RCC 7860 (cell line): ENCODE data around the gene CRYL1.

Source experiments
- DNase-seq: peaks from one replicate; pipeline ENCODE4 v3.0.0-alpha.2; 2015; ENCODE audit warnings: low spot score
- FAIRE-seq: peaks from 2 replicates; lab custom pipeline; 2012; peaks lifted over from hg19 to GRCh38; lab: Jason Lieb, UNC

CRYL1 gene

DNA sequence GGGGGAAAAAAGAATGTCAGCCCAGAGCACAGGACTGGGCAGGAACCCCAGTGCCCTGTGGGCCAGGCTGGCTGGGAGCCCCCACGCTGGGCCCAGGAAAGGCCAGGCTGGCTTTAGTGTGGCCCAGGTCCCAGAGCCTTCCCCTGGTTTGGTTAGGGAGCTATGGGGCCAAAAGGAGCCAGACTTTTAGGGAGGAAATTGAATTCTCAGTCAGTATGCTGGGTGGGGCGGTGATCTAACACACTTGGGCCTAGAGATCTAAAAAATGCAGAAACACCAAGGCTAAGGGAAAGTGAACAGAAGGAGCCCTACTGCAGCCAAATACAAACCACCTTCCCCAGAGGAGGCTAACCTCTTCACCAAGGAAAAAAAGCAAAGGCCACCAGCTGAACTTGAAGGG, 137.5 kb downstream of the CRYL1 start:
- DNase-seq (no peak), FAIRE-seq (no peak)

DNA sequence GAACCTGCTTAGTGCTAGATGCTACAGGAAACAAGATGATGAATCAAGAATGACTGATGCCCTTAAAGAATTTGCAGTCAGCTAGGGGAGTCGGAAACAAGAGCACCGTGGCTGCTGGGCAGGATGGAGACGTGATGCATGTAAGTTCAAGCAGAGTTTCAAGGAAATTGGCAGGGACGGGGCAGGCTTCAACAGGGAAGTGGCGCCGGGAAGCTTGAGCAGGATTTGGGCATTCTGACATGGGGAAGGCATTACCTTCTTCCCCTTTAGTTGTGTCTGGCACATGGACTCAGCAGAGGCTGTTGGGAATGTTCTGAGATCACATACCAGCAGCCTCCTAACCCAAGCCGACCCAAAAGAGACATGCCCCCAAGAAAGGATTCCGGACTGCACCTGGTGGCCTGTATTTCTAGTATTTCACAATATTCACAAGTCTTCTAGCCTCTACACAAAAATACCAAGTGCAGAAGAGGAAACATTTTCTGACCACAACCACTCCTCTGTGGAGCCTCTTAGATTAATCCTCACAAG, 138.2 kb downstream of the CRYL1 start:
- FAIRE-seq (no peak), DNase-seq (no peak)

DNA sequence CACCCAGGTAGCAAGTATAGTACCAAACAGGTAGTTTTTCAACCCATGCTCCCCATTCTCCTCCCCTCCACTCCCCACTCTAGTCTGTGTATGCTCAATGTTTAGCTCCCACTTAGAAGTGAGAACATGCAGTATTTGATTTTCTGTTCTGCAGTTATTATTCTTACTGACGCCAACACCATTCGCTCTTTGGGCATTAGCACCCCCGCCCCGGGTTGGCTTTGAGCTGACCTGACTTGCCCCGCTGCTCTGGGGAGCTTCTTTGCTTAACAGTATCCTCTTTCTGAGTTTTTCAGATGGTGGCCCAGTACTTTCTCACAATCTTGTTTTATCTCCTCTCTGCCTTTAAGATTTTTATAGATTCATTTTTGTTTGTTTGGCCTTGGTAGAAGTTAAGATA, 138.7 kb downstream of the CRYL1 start:
- no peak for DNase-seq
- no peak for FAIRE-seq

DNA sequence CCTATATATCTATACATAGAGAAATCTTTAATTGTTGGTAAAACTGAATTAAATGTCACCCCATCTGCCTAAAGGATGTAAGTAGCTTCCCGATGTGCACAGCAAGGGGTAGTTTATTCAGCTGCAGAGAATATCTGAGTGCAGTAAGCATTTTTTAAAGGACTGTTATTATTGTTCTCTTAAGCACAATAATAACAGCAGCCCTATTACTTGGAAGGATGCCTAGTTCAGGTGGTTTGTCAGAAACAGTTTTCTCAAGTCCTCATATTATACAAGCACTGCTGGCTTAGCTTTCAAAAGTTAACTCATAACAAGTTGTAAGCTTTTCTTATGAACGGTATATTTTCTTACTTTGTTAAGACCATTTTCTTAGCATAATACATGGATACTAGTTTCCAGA, 142.6 kb downstream of the CRYL1 start:
- no peak for FAIRE-seq
- no peak for DNase-seq

DNA sequence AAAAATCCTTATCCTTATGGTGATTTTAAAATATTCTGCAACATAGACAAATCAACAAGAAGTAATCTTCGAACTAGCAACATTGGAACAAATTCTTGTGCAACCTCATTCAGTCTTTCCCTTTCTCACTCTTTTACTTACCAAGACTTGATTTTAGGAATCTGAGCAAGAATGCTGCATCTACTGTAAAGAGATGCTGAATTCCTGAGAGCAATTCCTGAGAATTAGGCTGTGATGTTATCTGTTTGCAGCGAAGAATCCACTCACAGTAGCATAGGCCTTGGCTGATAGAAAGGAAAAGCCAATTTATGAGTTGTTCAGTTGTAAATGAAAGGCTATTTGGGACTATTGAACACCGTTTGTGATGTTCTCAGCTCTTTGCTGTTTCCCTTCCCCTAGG, 144.3 kb downstream of the CRYL1 start:
- DNase-seq = no peak

DNA sequence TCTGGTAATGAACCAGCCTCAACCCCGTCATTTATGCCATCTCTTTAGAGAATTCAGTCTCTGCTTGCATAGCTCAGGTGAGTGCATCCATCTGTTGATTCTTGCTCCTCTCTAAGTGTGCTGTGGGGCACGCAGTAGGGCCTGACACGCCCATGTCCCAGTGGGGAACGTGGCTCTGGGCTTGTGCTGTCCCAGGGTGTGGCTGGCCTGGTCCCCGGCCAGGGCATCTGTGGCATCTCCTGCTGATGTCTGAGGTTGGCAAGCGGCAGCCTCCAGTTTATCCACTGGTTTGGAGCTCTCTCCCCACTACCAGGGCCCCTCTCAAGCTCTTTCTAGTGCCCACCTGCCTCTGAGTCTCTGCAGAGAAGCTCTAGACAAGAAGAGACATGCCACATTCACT, 146.9 kb downstream of the CRYL1 start:
- DNase-seq = no peak
- no peak for FAIRE-seq

More for the DNA sequence above, 144.3 kb downstream of the CRYL1 start:
- FAIRE-seq = no peak

DNA sequence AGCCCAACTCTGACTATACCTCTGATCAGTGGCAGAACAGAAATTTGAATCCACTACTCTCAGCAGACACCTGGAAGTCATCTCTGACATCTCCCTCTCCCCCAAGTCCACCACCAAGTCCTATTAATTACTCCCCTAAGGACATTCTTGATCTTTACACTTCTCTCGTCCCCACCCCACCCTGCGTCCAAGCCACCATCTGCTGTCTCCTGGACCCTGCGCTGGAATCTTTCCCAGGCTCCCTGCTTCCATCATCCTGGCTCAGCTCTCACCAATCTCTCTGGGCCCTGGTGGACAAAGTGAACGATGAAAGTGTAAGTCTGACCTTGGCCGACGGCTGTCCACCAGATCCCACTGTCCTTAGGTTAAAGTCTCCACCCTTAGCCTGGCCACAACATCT, 147.9 kb downstream of the CRYL1 start:
- DNase-seq (no peak), FAIRE-seq (no peak)

DNA sequence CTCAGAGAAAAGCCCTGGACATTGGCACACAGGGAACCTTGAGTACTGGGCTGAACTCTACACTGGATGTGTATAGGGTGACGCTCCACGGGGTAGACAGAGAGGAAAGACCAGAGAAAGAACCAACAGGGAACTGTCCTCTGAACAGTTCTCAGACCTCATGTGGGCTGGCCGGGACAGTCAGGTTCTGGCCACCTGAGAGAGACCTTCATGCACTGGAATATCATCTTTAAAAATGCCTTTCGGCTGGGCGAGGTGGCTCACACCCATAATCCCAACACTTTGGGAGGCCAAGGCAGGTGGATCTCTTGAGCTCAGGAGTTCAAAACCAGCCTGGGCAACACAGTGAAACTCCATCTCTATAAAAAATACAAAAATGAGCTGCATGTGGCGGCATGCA, 149.8 kb downstream of the CRYL1 start:
- FAIRE-seq (no peak), DNase-seq (no peak)

DNA sequence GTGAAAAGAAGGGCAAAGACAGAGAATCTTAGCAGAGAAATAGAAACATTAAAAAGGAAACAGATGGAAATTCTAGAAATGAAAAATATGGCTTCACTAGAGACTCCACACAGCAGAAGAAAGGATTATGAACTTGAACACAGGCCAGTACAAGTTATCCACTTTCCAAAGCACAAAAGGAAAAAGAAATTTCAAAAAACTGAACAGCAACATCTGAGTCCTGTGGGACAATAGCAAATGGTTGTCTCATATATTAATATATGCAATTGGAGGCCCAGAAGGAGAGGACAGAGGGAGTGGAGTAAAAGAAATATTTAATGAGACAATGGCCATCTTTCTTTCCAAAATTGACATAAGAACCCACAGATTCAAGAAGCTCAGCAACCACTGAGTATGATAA, 151.8 kb downstream of the CRYL1 start:
- FAIRE-seq (no peak), DNase-seq (no peak)

DNA sequence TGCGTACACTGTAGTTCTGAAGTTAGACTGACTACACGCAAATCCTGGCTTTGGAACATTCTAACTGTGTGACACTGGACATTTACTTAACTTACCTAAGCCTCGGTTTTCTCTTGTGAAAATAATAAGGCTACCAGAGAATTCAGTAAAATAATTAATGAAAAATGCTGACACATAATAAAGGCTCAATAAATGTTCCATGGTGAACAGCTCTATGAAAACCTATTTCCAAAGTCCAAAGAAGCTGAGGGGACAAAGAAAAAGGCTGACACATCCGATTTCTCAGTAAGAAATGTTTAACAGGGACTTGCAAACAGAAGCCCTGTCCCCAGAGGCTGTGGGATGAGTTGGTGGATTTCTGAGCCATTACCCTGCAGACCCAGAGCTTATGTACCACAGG, 153.8 kb downstream of the CRYL1 start:
- FAIRE-seq (no peak), DNase-seq (no peak)

DNA sequence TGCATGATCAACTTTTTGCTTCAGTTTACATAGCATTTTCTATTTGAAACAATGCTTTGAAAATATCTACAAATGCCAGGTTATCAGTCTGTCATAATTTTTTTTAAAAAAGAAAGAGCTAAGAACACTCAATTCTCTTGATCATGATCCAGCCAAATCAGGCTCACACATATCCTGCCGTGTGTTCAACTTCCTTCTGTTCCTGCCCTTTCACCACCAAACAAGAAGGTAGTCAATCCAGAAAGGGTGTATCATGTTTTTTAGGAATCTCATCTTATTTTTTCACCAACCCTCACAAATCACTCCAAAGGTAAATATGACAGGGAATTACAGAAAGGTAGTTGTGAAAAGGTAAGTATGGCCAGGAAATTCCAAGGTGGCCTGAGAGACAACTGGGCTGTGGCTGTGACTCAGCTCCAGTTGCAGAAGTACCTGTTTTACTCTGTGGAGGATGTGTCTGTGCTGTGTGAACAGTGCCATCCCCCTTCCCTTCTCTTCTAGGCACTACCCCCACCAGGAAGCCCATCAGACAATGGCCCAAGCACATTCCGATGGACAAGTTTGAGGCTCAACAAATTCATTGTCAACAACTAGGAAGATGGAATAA, 154.7 kb downstream of the CRYL1 start:
- DNase-seq (no peak), FAIRE-seq (no peak)

DNA sequence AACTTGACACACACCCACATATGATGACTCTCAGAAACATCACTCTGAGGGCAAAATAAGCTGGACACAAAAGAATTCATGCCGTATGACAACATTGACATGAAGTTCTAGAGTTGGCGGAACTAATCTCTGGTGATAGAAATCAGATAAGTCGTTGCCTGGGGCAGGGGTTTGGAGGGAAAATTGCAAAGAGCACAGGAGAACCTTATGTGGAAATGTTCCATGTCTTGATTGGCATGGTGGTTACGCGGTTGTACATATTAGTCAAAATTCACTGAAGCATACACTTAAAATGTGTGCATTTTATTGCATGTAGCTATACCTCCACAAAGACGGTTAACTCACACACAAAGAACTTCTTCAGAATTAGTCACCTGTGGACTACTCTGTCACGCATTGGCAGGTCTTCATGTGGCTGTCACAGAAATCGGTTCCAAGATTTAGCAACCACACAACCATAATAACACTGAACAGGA, 155.7 kb downstream of the CRYL1 start:
- DNase-seq (peak; percentile 66), FAIRE-seq (peak; percentile 57)

DNA sequence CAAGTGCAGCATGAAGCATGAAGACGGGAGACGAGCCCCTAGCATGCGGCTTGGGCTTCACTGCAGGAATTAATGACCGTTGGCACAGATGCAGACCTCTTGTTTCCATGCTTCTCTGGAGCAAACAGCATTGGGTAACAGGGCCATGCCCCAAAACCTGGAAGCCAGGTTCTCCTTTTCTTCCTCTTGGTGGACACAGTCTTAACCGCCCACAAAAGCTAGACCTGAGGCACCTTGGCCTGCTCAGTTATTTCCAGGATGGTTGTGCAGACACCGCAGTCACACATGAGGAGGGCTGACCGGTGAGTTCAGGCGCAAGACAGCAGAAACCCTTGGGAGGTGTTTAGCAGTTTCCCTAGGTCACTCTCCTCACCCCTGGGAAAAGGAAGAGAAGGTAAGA, 159.6 kb downstream of the CRYL1 start:
- no peak for FAIRE-seq
- no peak for DNase-seq

DNA sequence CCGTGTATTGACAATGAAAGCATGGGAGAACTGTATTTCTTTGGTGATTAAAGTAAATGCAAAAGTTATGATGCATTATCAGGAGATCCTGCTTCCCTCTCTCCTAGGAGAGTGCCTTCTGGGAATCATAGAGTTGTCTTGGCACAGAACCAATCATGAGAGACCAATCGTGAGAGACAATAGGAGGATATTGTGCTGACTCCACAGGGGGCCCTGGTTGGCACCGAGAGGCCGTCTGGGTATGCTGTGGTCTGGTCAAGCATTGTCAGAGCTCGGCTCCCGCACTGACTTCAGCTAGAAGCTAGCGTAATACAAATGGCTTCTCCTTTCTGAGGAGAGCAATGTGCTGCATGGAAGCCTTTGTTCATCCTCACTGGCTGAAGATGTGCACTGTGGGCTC, 162.1 kb downstream of the CRYL1 start:
- FAIRE-seq (no peak), DNase-seq (peak; percentile 44)

DNA sequence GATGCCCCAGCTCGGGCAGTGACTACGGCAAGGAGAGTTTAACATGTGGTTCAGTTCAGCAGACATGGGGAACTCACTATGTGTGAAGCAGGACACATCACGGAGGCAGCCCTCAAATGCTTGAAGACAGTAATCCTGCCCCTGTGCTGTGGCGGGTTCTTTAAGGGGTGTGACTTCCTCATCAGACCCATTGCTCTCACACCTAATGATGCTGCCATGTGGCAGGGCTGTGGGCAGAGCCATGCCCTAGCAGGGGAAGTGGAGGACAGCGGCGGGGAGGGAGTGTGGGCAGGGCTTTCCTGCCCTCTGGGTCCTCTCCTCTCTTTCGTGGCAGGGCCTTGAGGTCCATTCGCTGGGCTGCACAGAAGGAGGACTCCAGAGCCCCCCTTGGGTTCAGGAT, 162.5 kb downstream of the CRYL1 start:
- no peak for FAIRE-seq
- no peak for DNase-seq

DNA sequence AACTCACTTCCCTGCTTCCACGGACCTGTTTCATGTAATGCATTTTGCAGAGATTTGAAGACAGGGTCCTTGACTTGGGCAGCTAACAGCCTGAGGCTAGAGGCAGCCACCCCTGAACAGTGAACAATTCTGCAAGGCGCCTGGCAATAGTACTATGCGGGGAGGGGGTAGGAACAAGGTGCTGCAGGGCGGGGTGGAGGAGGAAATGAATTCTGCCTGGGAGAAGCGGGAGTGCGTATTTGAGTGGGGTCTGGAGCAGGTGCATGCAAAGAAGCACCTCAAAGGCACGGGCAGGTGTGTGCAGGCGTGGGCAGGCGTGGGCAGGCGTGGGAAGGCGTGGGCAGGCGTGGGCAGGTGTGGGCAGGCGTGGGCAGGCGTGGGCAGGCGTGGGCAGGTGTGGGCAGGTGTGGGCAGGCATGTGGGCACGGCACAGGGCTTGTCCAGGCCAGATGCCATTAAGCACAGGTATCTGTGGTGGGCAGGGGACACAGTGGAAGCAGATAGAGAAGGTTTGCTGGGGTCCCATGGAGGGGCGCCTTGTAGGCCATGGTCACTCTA, 163.1 kb downstream of the CRYL1 start:
- no peak for DNase-seq
- no peak for FAIRE-seq

DNA sequence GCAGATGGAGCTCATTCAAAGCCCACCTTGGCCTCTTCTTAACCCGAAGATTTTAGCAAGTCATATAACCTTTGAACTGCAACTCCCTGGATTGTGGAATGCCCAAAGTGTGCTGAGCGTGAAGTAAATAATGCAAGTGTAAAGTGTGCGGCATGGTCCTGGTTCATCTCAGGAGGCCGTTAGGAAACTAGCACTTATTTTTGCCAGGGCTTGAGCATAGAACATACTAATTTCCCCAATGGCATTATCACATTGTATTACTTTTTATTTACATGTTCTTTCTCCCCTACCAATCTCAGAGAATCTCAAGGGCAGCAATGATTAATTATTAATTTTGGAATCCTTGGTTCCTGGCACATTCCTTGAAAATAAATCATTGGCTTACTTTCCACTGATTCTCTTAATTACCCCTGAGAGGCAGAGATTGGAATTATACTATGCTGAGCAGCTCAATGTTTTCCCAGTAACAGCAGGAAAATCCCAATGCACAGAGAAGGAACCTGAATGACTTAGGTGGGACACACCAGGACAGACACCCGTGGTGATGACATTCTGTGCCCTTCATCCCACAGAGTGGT, 164.7 kb downstream of the CRYL1 start:
- FAIRE-seq (peak; percentile 56), DNase-seq (peak; percentile 21)

DNA sequence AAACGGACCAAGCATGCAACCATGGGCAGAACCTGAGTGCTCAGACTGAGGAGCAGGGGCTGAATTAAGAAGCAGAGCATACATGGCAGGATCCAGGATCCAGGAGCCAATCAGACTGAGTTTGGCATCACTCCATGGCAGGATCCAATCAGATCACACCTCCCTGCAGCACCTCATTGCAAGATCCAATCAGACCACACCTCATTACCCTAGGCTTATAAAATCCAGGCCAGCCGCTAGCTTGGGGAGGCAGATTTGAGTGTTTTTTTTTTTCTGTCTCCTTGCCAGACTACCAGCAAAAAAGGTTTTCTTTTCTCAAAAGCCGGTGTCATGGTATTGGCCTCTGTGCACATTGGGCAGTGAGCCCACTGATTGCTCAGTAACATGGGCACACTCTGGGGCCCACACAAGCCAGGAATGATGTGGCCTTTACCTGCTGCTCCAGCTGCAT, 165.6 kb downstream of the CRYL1 start:
- FAIRE-seq (no peak), DNase-seq (no peak)

DNA sequence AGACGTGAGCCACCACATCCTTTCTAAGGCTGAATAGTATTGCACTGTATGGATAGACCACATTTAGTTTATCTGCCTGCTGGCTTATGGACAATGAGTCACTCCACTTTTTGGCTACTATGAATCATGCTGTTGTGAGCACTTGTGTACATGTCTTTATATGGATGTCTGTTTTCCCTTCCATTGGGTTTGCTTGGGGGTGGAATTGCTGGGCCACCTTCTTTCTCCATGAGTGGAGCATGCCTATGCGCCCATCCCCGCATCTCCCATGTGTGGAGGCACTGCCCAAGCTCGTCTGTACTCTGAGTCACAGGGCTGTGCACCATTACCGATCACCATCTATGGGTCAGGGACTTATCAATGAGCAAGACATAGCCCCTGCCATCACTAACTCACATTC, 166.3 kb downstream of the CRYL1 start:
- peak; percentile 80 for FAIRE-seq
- peak; percentile 96 for DNase-seq

DNA sequence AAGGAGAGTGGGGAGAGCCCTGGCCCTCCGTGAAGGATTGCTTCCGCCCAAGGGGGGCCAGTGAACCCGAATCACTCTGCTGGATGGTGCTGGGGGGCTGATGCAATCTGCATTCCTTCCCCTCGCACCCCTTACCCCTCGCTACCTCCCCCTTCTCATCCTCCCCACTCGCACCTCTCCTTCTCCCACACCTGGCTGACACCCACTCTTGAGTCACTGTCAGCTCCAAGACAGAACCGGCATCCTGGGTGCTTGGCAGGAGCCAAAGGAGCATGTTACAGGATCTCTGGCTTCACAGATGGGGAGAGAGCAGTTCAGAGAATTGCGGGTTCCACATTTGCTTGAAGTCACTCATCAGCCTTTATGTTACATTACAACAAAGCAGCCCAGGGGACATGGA, 167.6 kb downstream of the CRYL1 start:
- FAIRE-seq = no peak
- DNase-seq = no peak

DNA sequence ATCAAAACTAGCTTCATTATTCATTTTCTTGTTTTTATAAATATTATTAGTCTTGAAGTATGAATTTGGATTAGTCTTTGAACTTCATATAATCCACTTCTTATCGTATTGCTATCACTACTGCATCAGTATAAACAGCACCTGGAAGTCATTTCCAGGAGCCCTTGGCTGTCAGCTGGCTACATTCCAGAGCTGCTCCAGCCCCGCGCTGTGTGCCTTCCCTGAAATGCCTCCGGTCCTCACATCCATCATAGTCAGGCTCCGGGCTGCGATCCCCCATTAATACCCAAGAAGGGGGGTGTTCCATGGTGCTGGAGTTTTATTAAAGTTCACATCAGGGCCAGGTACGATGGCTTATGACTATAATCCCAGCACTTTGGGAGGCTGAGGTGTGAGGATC, 169.2 kb downstream of the CRYL1 start:
- DNase-seq = no peak
- no peak for FAIRE-seq

DNA sequence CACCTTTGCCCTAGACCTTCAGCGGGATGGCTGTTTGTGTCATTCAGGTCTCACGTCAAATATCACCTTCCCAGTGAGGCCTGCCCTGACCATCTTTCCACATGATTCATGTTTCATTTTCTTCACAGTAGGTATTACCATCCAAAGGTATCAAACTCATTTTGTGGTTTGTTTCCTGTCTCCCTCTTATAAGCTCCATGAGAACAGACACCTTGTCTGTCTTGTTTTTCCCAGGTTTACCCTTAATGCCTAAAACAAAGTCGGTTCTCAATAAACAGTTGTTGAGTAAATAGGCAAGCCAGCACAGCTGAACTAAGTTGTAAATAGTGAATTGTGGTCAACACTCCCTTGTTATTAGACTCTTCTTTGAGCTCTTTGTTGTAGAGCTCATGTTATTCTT, 170.9 kb downstream of the CRYL1 start:
- FAIRE-seq = no peak
- no peak for DNase-seq
